Gastrocnemius medialis (tissue), 4 donors: ENCODE results near the gene AXL. TPM values are rescaled to one million over a fixed set of nuclear protein-coding genes. Genes with fewer than 3 reads are reported as not detected.

Source experiments
- ATAC-seq, 2 donors: fragments of 150-250 bp; one replicate each; pipeline ENCODE4 v1.9.1; 2016
- DNase-seq, 2 donors: peaks; one replicate each; pipeline ENCODE4 v3.0.0-alpha.2; 2019
- H3K27ac ChIP-seq, 4 donors: fragments of 200-600 bp; sonication (generic); 1 replicate in 1 of 4; 2 replicates in 3 of 4; pipeline ENCODE4 v1.5.1; 2016 to 2018; ENCODE audit warnings: mild to moderate bottlenecking in 2 of 4, moderate library complexity in 1 of 4
- H3K27me3 ChIP-seq, 3 donors: fragments of 200-600 bp; sonication (generic) in 2 of 3; 1 replicate in 1 of 3; 2 replicates in 2 of 3; pipeline versions ENCODE4 v1.5.1 to v1.6.0; 2016 to 2019; ENCODE audit warnings: mild to moderate bottlenecking in 1 of 3, moderate library complexity in 1 of 3
- H3K36me3 ChIP-seq, 2 donors: fragments of 200-600 bp; sonication (generic) in 1 of 2; one replicate each; pipeline ENCODE4 v1.5.1; 2017 to 2018
- H3K4me1 ChIP-seq, 2 donors: fragments of 200-600 bp; sonication (generic) in 1 of 2; one replicate each; pipeline ENCODE4 v1.5.1; 2016 to 2017; ENCODE audit warnings: mild to moderate bottlenecking in 2 of 2
- H3K4me3 ChIP-seq, 4 donors: fragments of 200-600 bp; sonication (generic) in 3 of 4; 1 replicate in 1 of 4; 2 replicates in 3 of 4; pipeline ENCODE4 v1.5.1; 2016 to 2019; ENCODE audit warnings: mild to moderate bottlenecking in 2 of 4
- H3K9me3 ChIP-seq, 3 donors: fragments of 200-600 bp; sonication (generic) in 2 of 3; 1 replicate in 1 of 3; 2 replicates in 2 of 3; pipeline ENCODE4 v1.5.1; 2016 to 2019
- CTCF ChIP-seq, 5 experiments: fragments of 450-650 bp in 3 of 5; fragments of 200-600 bp in 2 of 5; sonication (generic) in 2 of 5; IDR thresholded peaks in 4 of 5; conservative IDR thresholded peaks in 1 of 5; 1 replicate in 4 of 5; 2 replicates in 1 of 5; pipeline ENCODE4 v1.5.1; 2016 to 2019; ENCODE audit warnings: antibody characterized with exemption in 5 of 5, mild to moderate bottlenecking in 3 of 5, moderate library complexity in 3 of 5
- POLR2A ChIP-seq, 2 donors: fragments of 450-650 bp; IDR thresholded peaks; one replicate each; pipeline ENCODE4 v1.6.1; 2017; ENCODE audit warnings: antibody characterized with exemption in 2 of 2, mild to moderate bottlenecking in 2 of 2, moderate library complexity in 2 of 2
- in situ Hi-C, 4 donors: fragments of 200-750 bp; cut with MboI; loops; one replicate each; pipeline versions ENCODE4 v1.15.0 to v1.8.0; 2017; ENCODE audit warnings: low sequenced_read_pairs in 4 of 4
- intact Hi-C: fragments of 100-400 bp; cut with DNase I; formaldehyde crosslinking; loops from one replicate; pipeline ENCODE4 v1.15.1; 2023; ENCODE audit warnings: low total_unique reads
- total RNA-seq, 4 donors: library from RNA; depleted of rRNA; stranded (reverse); fragments of >200 nt; gene quantifications; one replicate each; pipeline versions ENCODE4 v1.1.0 to v1.2.3, GENCODE V29; 2016

The AXL gene
- total RNA-seq, 4 donors from 2014 or later: 17.4 to 49.2 (median 37.4) TPM

GRCh38 chr19:41294393-41294792 is 75.4 kb downstream of the AXL start:
- in situ Hi-C loops: no loop called here
- ATAC-seq (no peak), DNase-seq (no peak)
- Histone ChIP-seq H3K27me3 (no peaks in the 10 kb centered on the region), H3K36me3 (peaks cover 3 to 72% of the 10 kb centered on the region in 2 donors), H3K4me1 (peaks cover 22 to 32% of the 10 kb centered on the region in 2 donors), H3K27ac (no peak overlapping the region), H3K4me3 (no peak overlapping the region), H3K9me3 (no peaks in the 10 kb centered on the region)
- intact Hi-C loops: no loop called here
- TF ChIP-seq CTCF (IDR thresholded peaks at IDR 0.05 in 4 of 5, conservative IDR thresholded peaks at IDR 0.05 in 1 of 5): no peak
- no peak for TF ChIP-seq POLR2A (IDR thresholded peaks at IDR 0.05)

GRCh38 chr19:41295499-41295898 is 76.5 kb downstream of the AXL start:
- H3K4me3 ChIP-seq: no peak overlapping the region
- in situ Hi-C loops (no loop called here), intact Hi-C loops (no loop called here)
- TF ChIP-seq CTCF (IDR thresholded peaks at IDR 0.05 in 4 of 5, conservative IDR thresholded peaks at IDR 0.05 in 1 of 5) (no peak), POLR2A (IDR thresholded peaks at IDR 0.05) (no peak)
- H3K36me3 ChIP-seq: peaks cover 3 to 63% of the 10 kb centered on the region in 2 donors
- DNase-seq (no peak), ATAC-seq (no peak)
- peaks cover 33 to 43% of the 10 kb centered on the region in 2 donors for H3K4me1 ChIP-seq
- peak overlapping the region in 2 of 4 donors; percentile 9 to 81 for H3K27ac ChIP-seq
- no peaks in the 10 kb centered on the region for H3K27me3 ChIP-seq
- no peaks in the 10 kb centered on the region for H3K9me3 ChIP-seq

GRCh38 chr19:41296433-41296871 is 77.4 kb downstream of the AXL start:
- H3K9me3 ChIP-seq: no peaks in the 10 kb centered on the region
- peak overlapping the region; percentile 81 to 89 (median 88) for H3K27ac ChIP-seq
- peaks cover 3 to 66% of the 10 kb centered on the region in 2 donors for H3K36me3 ChIP-seq
- no peak overlapping the region for H3K4me3 ChIP-seq
- intact Hi-C loops (no loop called here), in situ Hi-C loops (no loop called here)
- H3K4me1 ChIP-seq: peaks cover 35 to 52% of the 10 kb centered on the region in 2 donors
- DNase-seq (no peak), ATAC-seq (no peak)
- TF ChIP-seq POLR2A (IDR thresholded peaks at IDR 0.05): no peak
- no peaks in the 10 kb centered on the region for H3K27me3 ChIP-seq

GRCh38 chr19:41297628-41298347 is 78.8 kb downstream of the AXL start:
- H3K36me3 ChIP-seq: peaks cover 2 to 62% of the 10 kb centered on the region in 2 donors
- H3K9me3 ChIP-seq: no peaks in the 10 kb centered on the region
- TF ChIP-seq POLR2A (IDR thresholded peaks at IDR 0.05) (no peak), CTCF (IDR thresholded peaks at IDR 0.05 in 4 of 5, conservative IDR thresholded peaks at IDR 0.05 in 1 of 5) (no peak)
- DNase-seq (peak in 1 of 2 donors; percentile 40), ATAC-seq (peak in 1 of 2 donors; percentile 8)
- no peaks in the 10 kb centered on the region for H3K27me3 ChIP-seq
- peaks cover 35 to 53% of the 10 kb centered on the region in 2 donors for H3K4me1 ChIP-seq
- no peak overlapping the region for H3K4me3 ChIP-seq
- intact Hi-C loops (no loop called here), in situ Hi-C loops (no loop called here)
- H3K27ac ChIP-seq: peak overlapping the region; percentile 81 to 89 (median 88)

GRCh38 chr19:41298348-41298964 is 79.4 kb downstream of the AXL start:
- Histone ChIP-seq H3K27me3 (no peaks in the 10 kb centered on the region), H3K36me3 (peaks cover 0 to 59% of the 10 kb centered on the region in 2 donors), H3K9me3 (no peaks in the 10 kb centered on the region), H3K27ac (peak overlapping the region; percentile 81 to 89 (median 88)), H3K4me3 (no peak overlapping the region), H3K4me1 (peaks cover 35 to 53% of the 10 kb centered on the region in 2 donors)
- peak; percentile 40 to 62 for DNase-seq
- in situ Hi-C loops (no loop called here), intact Hi-C loops (no loop called here)
- TF ChIP-seq POLR2A (IDR thresholded peaks at IDR 0.05) (no peak), CTCF (IDR thresholded peaks at IDR 0.05 in 4 of 5, conservative IDR thresholded peaks at IDR 0.05 in 1 of 5) (no peak)
- ATAC-seq: peak in 1 of 2 donors; percentile 16
